DND-41 (cell line): ENCODE data around the gene CYTL1.
"Not testable (repeated sequence)": the region's sequence is repeated elsewhere in the genome, so short reads cannot be mapped to it uniquely, and the experiment has no call there.

Experiments
- ATAC-seq: fragments of 200-7000 bp; cut with Tn5 transposase; 3 replicates; pipeline ENCODE4 v1.9.1; 2021; ENCODE audit warnings: low read depth; ENCODE audit not compliant: insufficient read depth
- DNase-seq: peaks from one replicate; pipeline ENCODE4 v3.0.0-alpha.2; 2020
- H2AFZ ChIP-seq: 2 replicates; pipeline ENCODE4 v1.6.0; 2012; ENCODE audit warnings: low read depth, low read length
- H3K27ac ChIP-seq: 2 replicates; pipeline ENCODE4 v1.5.1; 2012; ENCODE audit warnings: low read length, inconsistent platforms
- H3K27me3 ChIP-seq: fragments of 200-600 bp; sonication (generic); 2 replicates; pipeline ENCODE4 v1.6.0; 2012; ENCODE audit warnings: low read length, mild to moderate bottlenecking, inconsistent platforms; ENCODE audit not compliant: insufficient read depth, poor library complexity
- H3K36me3 ChIP-seq: 2 replicates; pipeline ENCODE4 v1.5.1; 2012; ENCODE audit warnings: low read length, inconsistent platforms; ENCODE audit not compliant: insufficient read depth
- H3K4me1 ChIP-seq: 2 replicates; pipeline ENCODE4 v1.5.1; 2012; ENCODE audit warnings: mild to moderate bottlenecking, low read length; ENCODE audit not compliant: insufficient read depth
- H3K4me2 ChIP-seq: 2 replicates; pipeline ENCODE4 v1.6.0; 2012; ENCODE audit warnings: mild to moderate bottlenecking, moderate library complexity, low read length, inconsistent platforms; ENCODE audit not compliant: insufficient read depth
- H3K4me3 ChIP-seq, 2 experiments: fragments of 200-600 bp in 1 of 2; shearing (Covaris generic) in 1 of 2; 2 replicates each; pipeline ENCODE4 v1.5.1; 2012 to 2016; ENCODE audit warnings: inconsistent platforms in 2 of 2, low read length in 2 of 2, mild to moderate bottlenecking in 2 of 2, low read depth in 1 of 2, moderate library complexity in 1 of 2
- H3K79me2 ChIP-seq: 2 replicates; pipeline ENCODE4 v1.6.0; 2012; ENCODE audit warnings: low read length, inconsistent platforms; ENCODE audit not compliant: insufficient read depth
- H3K9ac ChIP-seq: 2 replicates; pipeline ENCODE4 v1.6.0; 2012; ENCODE audit warnings: low read depth, mild to moderate bottlenecking, inconsistent platforms, low read length, moderate library complexity
- H3K9me3 ChIP-seq: 2 replicates; pipeline ENCODE4 v1.5.1; 2012; ENCODE audit warnings: low read length, moderate library complexity, mild to moderate bottlenecking, inconsistent platforms; ENCODE audit not compliant: insufficient read depth, severe bottlenecking
- H4K20me1 ChIP-seq: 2 replicates; pipeline ENCODE4 v1.6.0; 2012; ENCODE audit warnings: low read length; ENCODE audit not compliant: insufficient read depth
- EZH2 ChIP-seq: IDR thresholded peaks from 3 replicates; pipeline ENCODE4 v1.6.1; 2012; ENCODE audit warnings: borderline replicate concordance, low read depth, mild to moderate bottlenecking, moderate library complexity, low read length, inconsistent platforms; ENCODE audit not compliant: severe bottlenecking
- TF ChIP-seq, protein P1 (sequence below): IDR thresholded peaks from 2 replicates; pipeline ENCODE4 v1.5.1; 2012; ENCODE audit warnings: borderline replicate concordance, low read length, moderate library complexity, mild to moderate bottlenecking; ENCODE audit not compliant: poor library complexity, severe bottlenecking; ENCODE audit errors: extremely low read depth

Gene CYTL1

DNA sequence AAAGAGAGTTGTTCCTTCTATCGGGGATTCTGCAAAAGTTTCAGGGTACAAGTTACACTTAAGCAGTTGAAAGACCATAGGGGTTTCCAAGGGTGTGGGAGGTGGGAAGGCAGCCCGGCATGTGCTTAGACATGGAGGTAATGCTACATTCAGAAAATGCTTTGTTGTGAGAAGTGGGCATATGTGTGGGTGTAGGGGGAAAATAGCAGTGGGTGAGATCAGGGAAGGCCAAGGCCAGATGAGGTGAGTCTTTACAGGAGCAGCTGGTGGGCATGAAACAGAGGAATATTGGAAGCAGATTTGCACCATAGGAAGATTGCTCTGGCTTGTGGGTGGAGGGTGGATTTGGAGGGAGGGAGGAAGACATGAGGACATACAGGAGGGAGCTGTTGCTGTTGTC lies 8.3 kb downstream of the CYTL1 start:
- Histone ChIP-seq H3K36me3 (no peaks in the 10 kb centered on the region), H3K79me2 (no peaks in the 10 kb centered on the region), H4K20me1 (no peaks in the 10 kb centered on the region), H3K4me1 (peaks cover 27% of the 10 kb centered on the region), H2AFZ (no peak overlapping the region), H3K27me3 (no peaks in the 10 kb centered on the region), H3K4me2 (no peak overlapping the region), H3K9ac (no peak overlapping the region), H3K27ac (no peak overlapping the region), H3K4me3 (no peak overlapping the region), H3K9me3 (no peaks in the 10 kb centered on the region)
- DNase-seq (no peak), ATAC-seq (no peak)
- TF ChIP-seq, protein P1, sequence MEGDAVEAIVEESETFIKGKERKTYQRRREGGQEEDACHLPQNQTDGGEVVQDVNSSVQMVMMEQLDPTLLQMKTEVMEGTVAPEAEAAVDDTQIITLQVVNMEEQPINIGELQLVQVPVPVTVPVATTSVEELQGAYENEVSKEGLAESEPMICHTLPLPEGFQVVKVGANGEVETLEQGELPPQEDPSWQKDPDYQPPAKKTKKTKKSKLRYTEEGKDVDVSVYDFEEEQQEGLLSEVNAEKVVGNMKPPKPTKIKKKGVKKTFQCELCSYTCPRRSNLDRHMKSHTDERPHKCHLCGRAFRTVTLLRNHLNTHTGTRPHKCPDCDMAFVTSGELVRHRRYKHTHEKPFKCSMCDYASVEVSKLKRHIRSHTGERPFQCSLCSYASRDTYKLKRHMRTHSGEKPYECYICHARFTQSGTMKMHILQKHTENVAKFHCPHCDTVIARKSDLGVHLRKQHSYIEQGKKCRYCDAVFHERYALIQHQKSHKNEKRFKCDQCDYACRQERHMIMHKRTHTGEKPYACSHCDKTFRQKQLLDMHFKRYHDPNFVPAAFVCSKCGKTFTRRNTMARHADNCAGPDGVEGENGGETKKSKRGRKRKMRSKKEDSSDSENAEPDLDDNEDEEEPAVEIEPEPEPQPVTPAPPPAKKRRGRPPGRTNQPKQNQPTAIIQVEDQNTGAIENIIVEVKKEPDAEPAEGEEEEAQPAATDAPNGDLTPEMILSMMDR, result no peak
- TF ChIP-seq EZH2, result no peak

DNA sequence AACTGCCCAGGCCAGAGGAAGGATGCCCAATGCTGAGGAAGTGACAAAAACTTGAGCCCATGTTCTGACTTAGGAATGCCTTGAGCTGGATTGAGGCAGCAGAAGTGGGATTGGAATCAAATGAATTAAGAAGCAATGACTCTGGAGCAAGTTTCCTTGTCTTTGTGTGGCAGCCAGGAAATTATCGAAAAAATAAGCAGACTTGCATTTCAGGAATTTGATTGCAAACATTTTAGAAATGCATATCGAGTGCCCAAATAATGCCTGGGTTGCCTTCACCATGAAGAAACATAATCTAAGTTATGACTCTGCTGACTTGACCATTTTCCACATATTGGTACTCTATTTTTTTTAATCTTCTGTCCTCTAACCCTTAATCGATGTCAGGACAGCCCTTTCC lies 9.5 kb downstream of the CYTL1 start:
- Histone ChIP-seq H3K9me3 (no peaks in the 10 kb centered on the region), H4K20me1 (no peaks in the 10 kb centered on the region), H3K9ac (no peak overlapping the region), H3K4me2 (no peak overlapping the region), H3K27me3 (no peaks in the 10 kb centered on the region), H3K36me3 (no peaks in the 10 kb centered on the region), H3K27ac (no peak overlapping the region), H3K4me3 (no peak overlapping the region), H3K4me1 (peaks cover 21% of the 10 kb centered on the region), H3K79me2 (no peaks in the 10 kb centered on the region), H2AFZ (no peak overlapping the region)
- no peak for ATAC-seq
- TF ChIP-seq EZH2, result no peak
- TF ChIP-seq, protein P1, result no peak
- no peak for DNase-seq

DNA sequence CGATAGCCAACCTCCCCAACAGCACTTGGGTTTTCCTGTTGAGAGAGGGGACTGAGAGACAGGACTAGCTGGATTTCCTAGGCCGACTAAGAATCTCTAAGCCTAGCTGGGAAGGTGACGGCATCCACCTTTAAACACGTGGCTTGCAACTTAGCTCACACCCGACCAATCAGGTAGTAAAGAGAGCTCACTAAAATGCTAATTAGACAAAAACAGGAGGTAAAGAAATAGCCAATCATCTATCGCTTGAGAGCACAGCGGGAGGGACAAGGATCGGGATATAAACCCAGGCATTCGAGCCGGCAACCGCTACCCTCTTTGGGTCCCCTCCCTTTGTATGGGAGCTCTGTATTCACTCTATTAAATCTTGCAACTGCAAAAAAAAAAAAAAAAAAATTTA lies 12.3 kb downstream of the CYTL1 start:
- H3K4me3 ChIP-seq, H3K27ac ChIP-seq, H3K9me3 ChIP-seq, H3K4me1 ChIP-seq, H4K20me1 ChIP-seq, DNase-seq, H3K27me3 ChIP-seq, H2AFZ ChIP-seq, ATAC-seq, H3K9ac ChIP-seq, H3K79me2 ChIP-seq, H3K4me2 ChIP-seq, H3K36me3 ChIP-seq: not testable (repeated sequence)

DNA sequence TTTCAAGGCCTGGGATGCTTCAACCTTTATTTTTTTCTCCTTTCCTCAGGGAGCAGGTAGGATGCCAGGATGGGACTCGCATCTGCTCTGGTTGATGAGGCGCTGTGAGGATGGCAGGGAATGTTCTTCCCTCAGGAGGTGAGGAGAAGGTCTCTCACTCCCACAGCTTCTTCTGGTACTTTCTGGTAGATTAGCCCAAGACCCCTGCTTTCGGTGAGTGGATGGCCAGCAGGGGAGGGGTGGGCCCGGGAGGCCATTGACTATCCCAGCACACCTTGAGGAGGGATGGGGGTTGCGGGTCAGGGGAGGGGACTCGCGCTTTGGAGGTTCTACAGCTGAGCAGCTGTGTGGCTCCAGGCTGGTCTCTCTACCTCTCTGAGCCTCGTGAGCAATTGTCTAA lies 14.8 kb downstream of the CYTL1 start:
- ATAC-seq, result no peak
- no peak overlapping the region for H3K9ac ChIP-seq
- H3K4me2 ChIP-seq, result no peak overlapping the region
- no peak for DNase-seq
- H4K20me1 ChIP-seq, result no peaks in the 10 kb centered on the region
- H2AFZ ChIP-seq, result no peak overlapping the region
- no peak overlapping the region for H3K27ac ChIP-seq
- H3K4me1 ChIP-seq, result no peaks in the 10 kb centered on the region
- H3K4me3 ChIP-seq, result no peak overlapping the region
- TF ChIP-seq, protein P1, result no peak
- TF ChIP-seq EZH2, result no peak
- H3K36me3 ChIP-seq, result no peaks in the 10 kb centered on the region
- no peaks in the 10 kb centered on the region for H3K27me3 ChIP-seq
- no peaks in the 10 kb centered on the region for H3K79me2 ChIP-seq
- H3K9me3 ChIP-seq, result no peaks in the 10 kb centered on the region
